ENCODE measurements around the gene ZCCHC17. TPM values are rescaled to one million over a fixed set of nuclear protein-coding genes. Genes with fewer than 3 reads are reported as not detected.

Gene ZCCHC17
- total and polyA plus RNA-seq, 11 donors = 10.1 to 29.5 (median 12.1) TPM

DNA sequence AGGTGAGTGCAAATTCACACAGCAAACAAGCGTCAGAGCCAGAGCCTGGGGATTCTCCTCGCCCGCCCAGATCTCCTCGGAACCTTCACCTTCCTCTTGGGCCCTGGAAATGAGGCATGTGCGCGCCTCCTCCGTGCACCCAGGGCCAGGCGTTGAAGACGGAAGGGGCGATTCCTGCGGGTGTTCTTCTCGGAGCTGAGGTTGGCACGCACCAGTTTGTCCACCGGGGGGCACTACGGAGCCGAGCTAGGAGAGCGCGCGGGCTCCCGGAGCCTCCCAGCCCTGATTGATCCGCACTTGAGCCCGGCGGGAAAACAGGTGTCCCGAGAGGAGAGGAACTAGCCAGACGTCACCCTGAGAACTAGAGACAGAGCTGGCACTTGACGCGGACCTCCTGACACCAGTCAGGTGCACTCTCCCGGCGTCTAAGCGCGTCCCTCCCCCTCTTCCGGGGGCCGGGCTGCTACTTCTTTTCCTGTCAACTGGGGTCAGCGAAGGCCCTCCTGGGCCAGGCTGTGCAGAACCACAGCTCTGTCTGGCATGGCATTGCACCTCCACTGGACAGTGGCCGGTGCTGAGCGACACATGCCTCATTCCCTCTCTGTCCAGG is 97.9 kb downstream of the ZCCHC17 start:
- WGBS, 4 donors = 2 to 4% (median 3%) methylated on average over 21 to 36 of the region's 36 CpGs

GRCh38 chr1:31396633-31397351 is 100.0 kb downstream of the ZCCHC17 start:
- DNase-seq = no peak
- Histone ChIP-seq H3K27ac (no peak overlapping the region), H3K4me3 (no peak overlapping the region), H3K4me1 (peaks cover 0 to 12% (median 5%) of the 10 kb centered on the region in 12 donors), H3K9me3 (no peaks in the 10 kb centered on the region), H3K27me3 (peaks cover 0 to 3% (median 0%) of the 10 kb centered on the region in 9 donors), H3K36me3 (no peaks in the 10 kb centered on the region)
- no peak for ATAC-seq
- TF ChIP-seq CTCF (IDR thresholded peaks at IDR 0.05) (peak in 5 of 12 donors; percentile 8 to 24 (median 11)), POLR2A (IDR thresholded peaks at IDR 0.05) (no peak)
- 91 to 99% (median 96%) methylated on average over 3 of the region's 3 CpGs for WGBS, 4 donors
- intact Hi-C loops (cut with DNase I) = loop anchor here in 6 of 10 donors (5.0 to 10.0 kb wide), 3 partner anchors 148 to 388 kb away; no protein-coding TSS in a partner anchor

More for the DNA sequence above, 97.9 kb downstream of the ZCCHC17 start:
- Histone ChIP-seq H3K9me3 (no peaks in the 10 kb centered on the region), H3K36me3 (no peaks in the 10 kb centered on the region), H3K27me3 (peaks cover 0 to 3% (median 0%) of the 10 kb centered on the region in 9 donors), H3K4me3 (peak overlapping the region; percentile 11 to 58 (median 36)), H3K4me1 (peaks cover 0 to 12% (median 5%) of the 10 kb centered on the region in 12 donors), H3K27ac (peak overlapping the region in 9 of 12 donors; percentile 6 to 67 (median 49))
- intact Hi-C loops (cut with DNase I) = loop anchor here in 9 of 10 donors (1.0 to 10.0 kb wide), 8 partner anchors 28 to 390 kb away; no protein-coding TSS in a partner anchor
- DNase-seq (peak; percentile 76 to 90 (median 83)), ATAC-seq (peak; percentile 87 to 97 (median 96))
- TF ChIP-seq CTCF (IDR thresholded peaks at IDR 0.05) (peak; percentile 79 to 94 (median 91)), POLR2A (IDR thresholded peaks at IDR 0.05) (no peak)

DNA sequence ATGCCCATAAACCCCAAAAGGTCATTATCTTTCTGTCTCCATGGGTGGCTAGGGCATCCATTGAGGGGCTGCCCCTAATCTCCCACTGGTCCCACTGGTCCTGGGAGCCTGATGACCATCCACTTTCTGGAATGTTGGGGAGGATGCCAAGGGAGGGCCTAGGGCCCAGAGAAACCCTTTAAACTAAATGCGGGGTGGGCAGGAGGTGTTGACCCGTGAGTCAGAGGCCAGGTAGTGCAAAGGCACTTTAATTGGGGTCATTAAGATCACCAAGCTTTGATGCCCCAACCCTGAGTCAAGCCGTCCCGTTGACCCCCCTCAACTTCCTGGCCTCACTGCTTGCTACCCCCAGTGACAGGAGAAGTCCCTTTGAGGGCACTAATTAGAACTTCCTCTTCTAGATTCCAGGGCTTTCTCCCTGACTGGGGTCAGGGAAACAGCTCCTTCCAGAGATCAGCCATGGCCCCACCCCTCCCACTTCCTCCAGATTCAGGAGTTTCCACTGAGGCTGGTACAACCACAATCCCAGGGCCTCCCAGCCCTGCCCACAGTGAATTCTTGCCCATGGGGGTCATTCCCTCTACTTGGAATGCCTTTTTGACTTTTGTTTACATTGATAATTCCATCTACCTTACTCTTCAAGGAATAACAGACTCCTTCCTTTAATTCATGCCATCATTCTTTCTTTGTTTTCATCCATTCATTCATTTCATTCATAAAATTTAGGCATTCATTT is 100.7 kb downstream of the ZCCHC17 start:
- Histone ChIP-seq H3K27me3 (peaks cover 0 to 3% (median 0%) of the 10 kb centered on the region in 9 donors), H3K9me3 (no peaks in the 10 kb centered on the region), H3K27ac (no peak overlapping the region), H3K36me3 (no peaks in the 10 kb centered on the region), H3K4me1 (peaks cover 0 to 12% (median 5%) of the 10 kb centered on the region in 12 donors), H3K4me3 (no peak overlapping the region)
- ATAC-seq (no peak), DNase-seq (no peak)
- intact Hi-C loops (cut with DNase I) = loop anchor here in 6 of 10 donors (5.0 to 10.0 kb wide), 3 partner anchors 147 to 387 kb away; no protein-coding TSS in a partner anchor
- TF ChIP-seq POLR2A (IDR thresholded peaks at IDR 0.05) = no peak
- no peak for TF ChIP-seq CTCF (IDR thresholded peaks at IDR 0.05)
- 69 to 75% (median 73%) methylated on average over 4 of the region's 4 CpGs for WGBS, 4 donors
